GM19395 (cell line): Measurements from ENCODE around the gene NT5DC1.

Experiments used
- ATAC-seq: cut with Tn5 transposase; IDR thresholded peaks from one replicate; pipeline ENCODE4 v1.9.1; 2021; ENCODE audit warnings: mild to moderate bottlenecking, moderate library complexity; ENCODE audit not compliant: unreplicated experiment

The NT5DC1 gene

GRCh38 chr6:116238083-116238482 is 137.4 kb downstream of the NT5DC1 start:
- no peak for ATAC-seq

GRCh38 chr6:116239256-116239655 is 138.6 kb downstream of the NT5DC1 start:
- ATAC-seq: no peak

GRCh38 chr6:116239856-116240255 is 139.2 kb downstream of the NT5DC1 start:
- no peak for ATAC-seq

- ATAC-seq: no peak
Observed at GRCh38 chr6:116244284-116244683, 143.6 kb downstream of the NT5DC1 start.

DNA sequence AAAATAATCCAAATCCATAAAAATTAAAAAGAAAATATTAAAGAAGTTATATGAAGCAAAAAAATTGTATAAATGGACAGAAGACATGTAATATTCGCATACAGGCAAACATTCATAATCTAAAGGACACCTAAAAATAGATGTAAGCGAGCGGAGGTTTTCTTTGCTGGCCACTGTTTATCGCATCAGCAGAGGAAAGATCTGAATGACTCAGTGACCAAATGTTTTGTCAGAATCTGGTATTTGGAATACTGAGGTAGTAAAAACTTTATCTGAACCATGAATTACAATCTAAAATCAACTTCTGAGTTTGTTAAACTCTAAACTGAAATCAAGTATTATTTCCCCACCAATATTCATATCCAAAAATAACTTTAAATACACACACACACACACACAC is 145.4 kb downstream of the NT5DC1 start:
- no peak for ATAC-seq

DNA sequence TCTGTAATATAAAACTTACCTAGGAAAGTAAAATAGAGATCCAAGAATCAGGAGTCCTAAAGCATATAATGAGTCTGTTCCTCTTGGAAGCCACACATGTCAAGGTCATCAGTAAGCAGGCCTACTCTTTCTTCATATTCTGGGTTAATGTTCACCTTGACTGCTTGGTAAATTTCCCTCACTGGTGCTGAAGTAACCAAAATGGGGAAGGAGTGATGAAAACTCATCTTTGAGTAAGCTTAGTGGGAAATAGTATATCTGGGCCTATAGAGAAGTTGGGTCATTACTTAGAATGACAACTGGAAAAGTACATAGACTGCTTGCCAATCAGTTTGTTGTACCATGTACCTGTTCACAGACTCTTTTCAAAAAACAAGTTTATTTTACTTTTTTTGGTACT is 146.6 kb downstream of the NT5DC1 start:
- no peak for ATAC-seq

- no peak for ATAC-seq
Observed at GRCh38 chr6:116248577-116248976, 147.9 kb downstream of the NT5DC1 start.

DNA sequence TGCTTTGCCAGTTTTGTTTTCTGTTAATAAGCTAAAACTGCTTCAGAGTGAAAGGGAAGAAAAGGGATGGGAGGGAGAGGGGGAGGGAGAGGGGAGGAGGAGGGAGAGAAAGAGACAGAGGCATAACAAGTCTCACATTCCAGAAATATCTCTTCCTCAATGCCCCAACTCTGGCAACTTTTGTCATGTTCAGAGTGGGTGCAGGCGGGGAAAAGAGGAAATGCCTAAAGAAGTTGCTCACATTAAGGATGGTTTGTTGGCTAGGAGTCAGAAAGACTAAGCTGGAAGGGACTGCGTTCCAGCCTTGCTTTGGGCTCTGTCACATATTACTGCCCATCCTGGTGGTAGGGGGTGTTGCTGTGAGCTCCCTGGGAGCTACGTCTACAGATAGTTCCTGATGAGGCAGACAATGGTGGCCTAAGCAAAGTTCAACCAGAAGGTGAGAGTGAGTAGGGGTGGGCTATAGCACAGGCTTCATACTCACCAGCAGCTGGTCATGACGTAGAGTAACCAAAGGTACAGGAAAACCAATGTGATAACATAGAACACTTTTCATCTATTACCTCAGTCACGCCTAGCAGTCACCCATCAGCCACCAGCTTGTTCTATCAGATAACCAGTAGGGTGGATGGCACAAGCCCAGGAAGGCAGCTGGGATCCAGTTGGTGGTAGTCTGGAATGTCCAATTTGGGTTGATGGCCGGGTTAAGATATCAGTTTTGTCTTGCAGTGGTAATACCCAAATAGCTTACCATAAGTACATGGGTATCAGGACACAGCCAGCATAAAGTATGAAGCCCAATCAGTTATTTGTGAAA is 151.1 kb downstream of the NT5DC1 start:
- no peak for ATAC-seq

- ATAC-seq: no peak
Observed at GRCh38 chr6:116253188-116253504, 152.5 kb downstream of the NT5DC1 start.

GRCh38 chr6:116253505-116254296 is 153.0 kb downstream of the NT5DC1 start, which contains the start of gene TSPYL4:
Gene TSPYL4 (minus strand): TSS chr6:116254075. CDS start chr6:116254008, 67 bp downstream.
- peak; percentile 99 for ATAC-seq

DNA sequence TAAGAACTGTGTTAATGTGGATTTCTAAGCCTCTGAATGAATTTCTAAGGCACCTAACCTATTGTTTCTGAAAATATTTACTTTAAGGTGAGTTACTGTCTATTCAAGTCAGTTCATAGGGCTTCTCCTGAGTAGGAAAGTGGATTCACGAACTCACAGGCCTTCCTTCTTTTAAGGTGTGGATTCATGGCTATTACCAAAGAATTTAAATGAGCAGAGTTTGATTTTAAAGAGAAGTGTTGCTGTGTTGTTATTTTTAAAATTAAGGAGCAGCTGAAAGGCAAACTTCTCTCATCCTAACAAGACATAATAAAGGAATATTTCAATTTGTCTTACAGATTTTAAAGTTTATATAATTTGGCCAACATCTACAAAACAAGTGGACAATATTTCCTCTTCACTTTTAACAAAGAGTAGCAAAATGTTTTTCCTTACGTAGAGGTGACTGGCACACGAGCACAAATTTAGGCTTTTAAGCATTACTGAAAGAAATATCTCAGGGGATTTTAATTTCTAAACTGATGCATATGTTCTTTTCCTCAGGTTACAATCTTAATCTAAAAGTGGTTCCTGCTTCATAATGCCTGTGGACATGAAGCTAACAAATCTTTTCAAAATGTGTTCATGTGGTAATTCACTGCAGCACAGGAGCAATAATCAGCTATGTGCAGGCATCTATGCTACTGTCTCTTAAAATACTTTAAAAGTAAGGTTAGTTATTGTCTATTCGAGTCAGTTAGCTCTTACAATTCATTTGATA is 153.8 kb downstream of the NT5DC1 start:
- ATAC-seq: peak; percentile 43

GRCh38 chr6:116255246-116255800 is 154.7 kb downstream of the NT5DC1 start:
- ATAC-seq: no peak

DNA sequence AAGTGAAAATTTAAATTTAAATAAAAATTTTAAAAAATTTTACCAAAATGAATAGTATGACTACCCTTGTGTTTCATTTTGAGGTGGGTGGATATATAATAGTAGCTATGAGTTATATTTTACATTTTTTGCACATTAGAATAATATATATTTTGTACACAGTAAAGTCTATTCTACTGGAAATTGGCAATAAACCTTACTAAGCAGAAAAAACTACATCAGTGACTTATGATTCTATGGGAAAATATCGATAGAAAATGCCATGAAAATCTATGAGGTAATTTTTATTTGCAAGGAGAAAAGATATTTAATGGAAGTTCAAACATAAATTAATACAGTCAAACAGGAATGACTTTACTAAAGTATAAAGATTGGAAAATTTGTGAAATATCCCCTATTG is 156.0 kb downstream of the NT5DC1 start:
- ATAC-seq: no peak

DNA sequence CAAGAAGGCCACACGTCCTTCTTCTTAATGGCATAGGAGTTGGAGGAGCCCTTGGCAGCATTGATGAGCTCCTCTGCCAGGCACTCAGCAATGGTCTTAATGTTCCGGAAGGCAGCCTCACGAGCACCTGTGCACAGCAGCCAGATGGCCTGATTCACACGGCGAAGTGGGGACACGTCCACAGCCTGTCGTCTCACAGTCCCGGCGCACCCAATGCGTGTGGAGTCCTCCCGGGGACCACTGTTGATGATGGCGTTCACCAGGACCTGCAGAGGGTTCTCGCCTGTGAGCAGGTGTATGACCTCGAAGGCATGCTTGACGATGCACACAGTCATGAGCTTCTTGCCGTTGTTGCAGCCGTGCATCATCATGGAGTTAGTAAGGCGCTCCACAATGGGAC is 157.9 kb downstream of the NT5DC1 start:
- no peak for ATAC-seq

GRCh38 chr6:116263353-116263752 is 162.7 kb downstream of the NT5DC1 start:
- no peak for ATAC-seq

GRCh38 chr6:116265041-116265829 is 164.6 kb downstream of the NT5DC1 start:
- no peak for ATAC-seq

DNA sequence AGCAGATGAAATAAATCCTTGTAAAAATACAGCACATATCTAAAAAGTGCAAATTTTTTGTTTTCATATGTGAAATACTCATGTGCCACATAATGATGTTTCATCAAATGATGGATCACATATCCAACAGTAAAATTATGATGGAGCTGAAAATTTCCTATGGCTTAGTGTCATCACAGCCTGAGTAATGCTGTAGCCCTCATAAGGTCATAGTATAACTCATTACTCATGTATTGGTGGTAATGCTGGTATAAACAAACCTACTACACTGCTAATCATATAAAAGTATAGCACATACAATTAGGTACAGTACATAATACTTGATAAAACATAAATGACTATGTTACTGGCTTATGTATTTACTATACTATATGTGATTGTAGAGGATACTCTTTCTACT is 166.2 kb downstream of the NT5DC1 start:
- ATAC-seq: no peak

- ATAC-seq: peak; percentile 29
Observed at GRCh38 chr6:116267836-116268588, 167.4 kb downstream of the NT5DC1 start.

DNA sequence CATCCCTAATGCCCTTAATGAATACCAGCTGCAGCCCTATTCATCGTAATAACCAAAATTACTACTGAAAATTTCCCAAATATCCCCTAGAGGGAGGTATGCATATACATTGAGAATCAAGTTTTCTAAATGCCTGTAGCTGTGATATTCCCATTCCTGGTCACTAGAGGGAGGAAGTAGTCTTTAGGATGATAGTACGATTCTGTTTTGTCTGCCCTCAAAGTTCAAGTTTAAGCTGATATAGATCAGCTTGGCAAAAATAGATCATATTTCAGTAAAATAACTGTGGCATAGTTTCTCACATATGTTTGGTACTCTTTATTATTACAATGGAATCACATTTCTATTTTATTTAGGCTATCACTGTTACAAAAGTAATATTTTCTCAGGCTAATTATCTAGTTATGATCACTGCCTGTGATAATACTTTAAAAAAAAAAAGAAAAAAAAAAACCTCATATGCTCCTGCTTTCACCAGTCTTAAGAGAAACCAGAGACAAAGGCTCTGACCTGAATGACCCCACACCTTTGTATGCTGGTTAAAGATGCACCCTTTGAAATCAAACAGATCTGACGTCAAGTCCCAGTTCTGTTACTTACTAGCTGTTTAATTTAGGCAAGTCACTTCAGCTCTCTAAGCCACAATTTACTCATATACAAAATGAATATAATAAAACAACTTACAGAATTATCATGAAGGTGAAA is 168.1 kb downstream of the NT5DC1 start:
- peak; percentile 86 for ATAC-seq
